A549 (cell line): ENCODE measurements around the gene CD82. TPM values are rescaled to one million over a fixed set of nuclear protein-coding genes. Genes with fewer than 3 reads are reported as not detected.

ENCODE experiments used
- ATAC-seq, 2 experiments: fragments of 200-7000 bp in 1 of 2; fragments of >200 bp in 1 of 2; cut with Nextera tagmentation in 1 of 2; cut with Tn5 transposase in 1 of 2; 3 replicates each; pipeline versions ENCODE4 v1.8.0 to v1.9.1; 2018 to 2020; ENCODE audit warnings: mild to moderate bottlenecking in 1 of 2, moderate library complexity in 1 of 2
- CTCF ChIA-PET: fragments of 300-600 bp; sonication (Branson Sonifier 250); formaldehyde crosslinking; extraction: SDS; loops from one replicate; lab custom pipeline; 2021; ENCODE audit warnings: antibody characterized with exemption, inconsistent platforms; lab: Yijun Ruan, JAX
- POLR2A ChIA-PET: fragments of 350-600 bp; formaldehyde crosslinking; extraction: SDS; loops from one replicate; lab custom pipeline; 2021; ENCODE audit warnings: antibody characterized with exemption, inconsistent platforms; lab: Yijun Ruan, JAX
- DNase-seq, 2 experiments: peaks; one replicate each; pipeline versions ENCODE4 v3.0.0 to v3.0.0-alpha.2; 2011 to 2016; ENCODE audit warnings: low read depth in 1 of 2, low spot score in 1 of 2
- FAIRE-seq: peaks from 2 replicates; lab custom pipeline; 2011; peaks lifted over from hg19 to GRCh38; lab: Jason Lieb, UNC
- H3K27ac ChIP-seq, 2 experiments: fragments of >200 bp; sonication (Bioruptor Twin); formaldehyde crosslinking; 3 replicates each; pipeline ENCODE4 v1.5.1; 2016 to 2017
- H3K4me1 ChIP-seq: fragments of >200 bp; sonication (Bioruptor Twin); formaldehyde crosslinking; 3 replicates; pipeline ENCODE4 v1.6.1; 2016
- H3K4me2 ChIP-seq: fragments of >200 bp; sonication (Bioruptor Twin); formaldehyde crosslinking; 3 replicates; pipeline ENCODE4 v1.6.1; 2016
- H3K4me3 ChIP-seq: fragments of >200 bp; sonication (Bioruptor Twin); formaldehyde crosslinking; 3 replicates; pipeline ENCODE4 v1.5.1; 2016
- H3K9me3 ChIP-seq: fragments of >200 bp; sonication (Bioruptor Twin); formaldehyde crosslinking; 3 replicates; pipeline ENCODE4 v1.6.1; 2016
- BHLHE40 ChIP-seq: IDR thresholded peaks from 2 replicates; pipeline ENCODE4 v1.6.1; 2012; ENCODE audit warnings: low read depth, low read length, inconsistent platforms
- CEBPB ChIP-seq, 2 experiments: fragments of >200 bp in 1 of 2; sonication (Bioruptor Twin) in 1 of 2; formaldehyde crosslinking in 1 of 2; IDR thresholded peaks; 2 replicates each; pipeline ENCODE4 v1.6.1; 2012 to 2016
- EHF ChIP-seq: fragments of 250-450 bp; sonication (Bioruptor Pico); IDR thresholded peaks from 2 replicates; pipeline ENCODE4 v1.5.0; 2020; ENCODE audit warnings: mild to moderate bottlenecking
- EHMT2 ChIP-seq: fragments of 200-600 bp; sonication (generic); IDR thresholded peaks from 2 replicates; pipeline ENCODE4 v1.6.1; 2016; ENCODE audit warnings: antibody characterized with exemption, low read depth, mild to moderate bottlenecking, moderate library complexity
- EP300 ChIP-seq, 2 experiments: fragments of >200 bp; sonication (Bioruptor Twin); formaldehyde crosslinking; IDR thresholded peaks; 2 replicates in 1 of 2; 3 replicates in 1 of 2; pipeline ENCODE4 v1.6.1; 2016 to 2017
- ESRRA ChIP-seq: fragments of 150-350 bp; IDR thresholded peaks from 2 replicates; pipeline ENCODE4 v1.6.1; 2014; ENCODE audit warnings: mild to moderate bottlenecking, low read length, borderline replicate concordance
- FOSB ChIP-seq: fragments of 250-450 bp; sonication (Bioruptor Pico); IDR thresholded peaks from 2 replicates; pipeline ENCODE4 v1.5.0; 2020; ENCODE audit warnings: mild to moderate bottlenecking, moderate library complexity
- FOXS1 ChIP-seq: fragments of 250-450 bp; sonication (Bioruptor Pico); IDR thresholded peaks from 2 replicates; pipeline ENCODE4 v1.5.0; 2020; ENCODE audit warnings: mild to moderate bottlenecking, moderate library complexity
- HDAC2 ChIP-seq: fragments of 200-600 bp; sonication (generic); IDR thresholded peaks from 2 replicates; pipeline ENCODE4 v1.6.1; 2016
- HEYL ChIP-seq: fragments of 250-450 bp; sonication (Bioruptor Pico); IDR thresholded peaks from 2 replicates; pipeline ENCODE4 v1.8.0; 2021; ENCODE audit warnings: mild to moderate bottlenecking, moderate library complexity
- HOXB13 ChIP-seq: fragments of 250-450 bp; sonication (Bioruptor Pico); IDR thresholded peaks from 2 replicates; pipeline ENCODE4 v1.5.0; 2020; ENCODE audit warnings: low read depth, mild to moderate bottlenecking, moderate library complexity
- JUN ChIP-seq, 2 experiments: fragments of >200 bp; sonication (Bioruptor Twin); formaldehyde crosslinking; IDR thresholded peaks; 2 replicates in 1 of 2; 3 replicates in 1 of 2; pipeline ENCODE4 v1.6.1; 2016 to 2017
- KDM5A ChIP-seq: fragments of 200-600 bp; sonication (generic); IDR thresholded peaks from 2 replicates; pipeline ENCODE4 v1.6.1; 2016; ENCODE audit warnings: antibody characterized with exemption, mild to moderate bottlenecking
- MYC ChIP-seq: IDR thresholded peaks from 2 replicates; pipeline ENCODE4 v1.6.1; 2012; ENCODE audit warnings: mild to moderate bottlenecking, inconsistent platforms, low read length, improper control_type of control experiment, borderline replicate concordance
- PHF8 ChIP-seq: fragments of 200-600 bp; sonication (generic); IDR thresholded peaks from 2 replicates; pipeline ENCODE4 v1.6.1; 2016; ENCODE audit warnings: low read depth, mild to moderate bottlenecking, antibody characterized with exemption, moderate library complexity, borderline replicate concordance
- POLR2AphosphoS2 ChIP-seq: conservative IDR thresholded peaks from 2 replicates; pipeline ENCODE4 v1.6.1; 2012; ENCODE audit warnings: low read length, improper control_type of control experiment, inconsistent platforms
- RAD21 ChIP-seq, 2 experiments: fragments of >200 bp in 1 of 2; sonication (Bioruptor Twin) in 1 of 2; formaldehyde crosslinking in 1 of 2; IDR thresholded peaks in 1 of 2; conservative IDR thresholded peaks in 1 of 2; 2 replicates in 1 of 2; 3 replicates in 1 of 2; pipeline ENCODE4 v1.6.1; 2012 to 2018; ENCODE audit warnings: inconsistent platforms in 1 of 2
- SREBF2 ChIP-seq: fragments of 450-650 bp; IDR thresholded peaks from 2 replicates; pipeline ENCODE4 v1.6.1; 2014; ENCODE audit warnings: mild to moderate bottlenecking, moderate library complexity
- TFCP2L1 ChIP-seq: fragments of 250-450 bp; sonication (Bioruptor Pico); IDR thresholded peaks from 2 replicates; pipeline ENCODE4 v1.5.0; 2021; ENCODE audit warnings: mild to moderate bottlenecking
- ZNF302 ChIP-seq: fragments of 250-450 bp; sonication (Bioruptor Pico); IDR thresholded peaks from 2 replicates; pipeline ENCODE4 v1.9.0; 2021; ENCODE audit warnings: inconsistent platforms, mild to moderate bottlenecking, moderate library complexity
- ZSCAN20 ChIP-seq: fragments of 250-450 bp; sonication (Bioruptor Pico); IDR thresholded peaks from 2 replicates; pipeline ENCODE4 v1.8.0; 2022; ENCODE audit warnings: mild to moderate bottlenecking, moderate library complexity
- WGBS: methylation state at CpG from one replicate; pipeline ENCODE4 v1.1.6; 2017; ENCODE audit errors: missing lambda C conversion rate; 5-methylcytosine and 5-hydroxymethylcytosine counted together
- polyA plus RNA-seq, 4 experiments: library from polyadenylated mRNA; depleted of rRNA in 3 of 4; stranded (reverse); fragments of >200 nt; fragmentation: RNase III in 1 of 4; extraction: RNeasy Plus Mini Kit Qiagen cat#74134 plus additional on column Dnase treatment in 1 of 4; gene quantifications; 2 replicates in 3 of 4; 3 replicates in 1 of 4; pipeline ENCODE4 v1.2.3, GENCODE V29; 2011 to 2017
- TF ChIP-seq, protein P1 (sequence below): IDR thresholded peaks from 2 replicates; pipeline ENCODE4 v1.6.1; 2012; ENCODE audit warnings: low read depth, borderline replicate concordance
- TF ChIP-seq, protein P2 (sequence below): fragments of >200 bp; sonication (Bioruptor Twin); formaldehyde crosslinking; IDR thresholded peaks from 3 replicates; pipeline ENCODE4 v1.6.1; 2016
- TF ChIP-seq, protein P3 (sequence below): fragments of >200 bp; sonication (Bioruptor Twin); formaldehyde crosslinking; IDR thresholded peaks from 2 replicates; pipeline ENCODE4 v1.6.1; 2016

The CD82 gene
- polyA plus RNA-seq, 2 of the 4 experiments (the other 2 are of a cell fraction) = 2.8 to 3.2 TPM

DNA sequence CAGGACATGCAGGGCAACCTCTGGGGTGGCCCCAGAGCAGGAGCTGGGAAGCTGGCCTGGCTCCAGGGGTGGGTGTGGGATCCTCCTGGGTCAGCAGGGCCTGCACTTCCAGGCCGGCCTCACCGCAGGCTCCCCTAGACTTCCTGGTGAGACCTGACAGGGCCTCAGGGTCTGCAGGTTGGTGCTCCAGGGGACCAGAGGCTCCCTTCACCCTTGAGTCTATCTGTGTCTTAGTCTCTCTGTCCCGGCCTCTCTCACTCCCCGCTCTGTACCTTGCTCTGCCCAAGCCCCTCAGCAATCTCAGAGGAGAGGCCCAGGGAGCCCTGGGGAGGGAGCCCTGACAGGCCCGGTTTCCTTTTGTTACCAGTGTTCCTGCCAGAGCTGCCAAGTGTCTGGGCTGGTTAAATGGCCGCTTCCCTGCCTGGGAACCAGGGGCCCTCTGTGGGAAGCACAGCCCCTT, 13.9 kb downstream of the CD82 start:
- no peak overlapping the region for H3K4me2 ChIP-seq
- 0 out of 3 replicates have a peak, but pooled peaks cover 3% of the 10 kb centered on the region for H3K4me1 ChIP-seq
- POLR2A ChIA-PET = no interaction called here
- CTCF ChIA-PET = interaction anchor here (0.9 to 3.5 kb wide), 4 partner anchors 12 to 42 kb away, joined by 4 to 16 read pairs (median 8); no protein-coding TSS in a partner anchor
- H3K9me3 ChIP-seq = 0 out of 3 replicates have a peak, but pooled peaks cover 5% of the 10 kb centered on the region
- H3K4me3 ChIP-seq = no peak overlapping the region
- TF ChIP-seq POLR2AphosphoS2 (no peak), CEBPB (IDR thresholded peaks at IDR 0.05) (no peak), TFCP2L1 (no peak), KDM5A (no peak), RAD21 (conservative IDR thresholded peaks at IDR 0.05 in 1 of 2, IDR thresholded peaks at IDR 0.05 in 1 of 2) (no peak), ZNF302 (no peak), EHF (CRISPR knock-in tag) (no peak), JUN (IDR thresholded peaks at IDR 0.05) (no peak), FOSB (CRISPR knock-in tag) (no peak)
- TF ChIP-seq, protein P1, sequence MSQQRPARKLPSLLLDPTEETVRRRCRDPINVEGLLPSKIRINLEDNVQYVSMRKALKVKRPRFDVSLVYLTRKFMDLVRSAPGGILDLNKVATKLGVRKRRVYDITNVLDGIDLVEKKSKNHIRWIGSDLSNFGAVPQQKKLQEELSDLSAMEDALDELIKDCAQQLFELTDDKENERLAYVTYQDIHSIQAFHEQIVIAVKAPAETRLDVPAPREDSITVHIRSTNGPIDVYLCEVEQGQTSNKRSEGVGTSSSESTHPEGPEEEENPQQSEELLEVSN = no peak
- TF ChIP-seq, protein P2, sequence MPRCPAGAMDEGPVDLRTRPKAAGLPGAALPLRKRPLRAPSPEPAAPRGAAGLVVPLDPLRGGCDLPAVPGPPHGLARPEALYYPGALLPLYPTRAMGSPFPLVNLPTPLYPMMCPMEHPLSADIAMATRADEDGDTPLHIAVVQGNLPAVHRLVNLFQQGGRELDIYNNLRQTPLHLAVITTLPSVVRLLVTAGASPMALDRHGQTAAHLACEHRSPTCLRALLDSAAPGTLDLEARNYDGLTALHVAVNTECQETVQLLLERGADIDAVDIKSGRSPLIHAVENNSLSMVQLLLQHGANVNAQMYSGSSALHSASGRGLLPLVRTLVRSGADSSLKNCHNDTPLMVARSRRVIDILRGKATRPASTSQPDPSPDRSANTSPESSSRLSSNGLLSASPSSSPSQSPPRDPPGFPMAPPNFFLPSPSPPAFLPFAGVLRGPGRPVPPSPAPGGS = no peak
- FAIRE-seq = no peak
- WGBS = 52% methylated on average over 4 of the region's 6 CpGs
- no peak for DNase-seq
- no peak; a peak in 1 of 6 replicates for ATAC-seq
- H3K27ac ChIP-seq = no peak overlapping the region; a peak in 1 of 6 replicates

DNA sequence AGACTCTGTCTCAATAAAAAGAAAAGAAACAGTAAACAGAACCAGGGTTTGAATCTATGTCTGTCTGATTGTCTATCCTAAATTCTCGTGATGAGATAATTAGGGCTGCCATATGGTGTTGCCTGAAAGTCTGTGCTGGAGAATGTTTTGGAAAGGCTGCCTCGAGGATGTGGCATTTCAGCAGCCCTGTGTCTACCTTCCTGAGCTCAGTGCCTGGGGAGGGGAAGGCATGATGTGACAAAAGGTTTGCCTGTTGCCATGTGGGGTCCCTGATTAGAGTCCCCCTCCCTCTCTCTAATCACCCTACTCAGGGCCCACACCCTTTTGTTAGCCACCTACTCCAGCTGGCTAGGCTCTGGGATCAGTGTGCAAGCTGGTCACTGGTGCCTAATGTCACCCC, 15.2 kb downstream of the CD82 start:
- no peak for FAIRE-seq
- Histone ChIP-seq H3K4me1 (peaks cover 12% of the 10 kb centered on the region; the same call in 2 of the 3 replicates), H3K4me3 (no peak overlapping the region), H3K9me3 (0 out of 3 replicates have a peak, but pooled peaks cover 5% of the 10 kb centered on the region), H3K27ac (no peak overlapping the region), H3K4me2 (no peak overlapping the region)
- ChIA-PET CTCF (interaction anchor here (0.9 to 2.3 kb wide), 6 partner anchors 11 to 36 kb away, joined by 3 to 9 read pairs (median 4); no protein-coding TSS in a partner anchor), POLR2A (no interaction called here)
- WGBS = 24% methylated on average over 2 of the region's 2 CpGs
- DNase-seq = no peak
- TF ChIP-seq, protein P3, sequence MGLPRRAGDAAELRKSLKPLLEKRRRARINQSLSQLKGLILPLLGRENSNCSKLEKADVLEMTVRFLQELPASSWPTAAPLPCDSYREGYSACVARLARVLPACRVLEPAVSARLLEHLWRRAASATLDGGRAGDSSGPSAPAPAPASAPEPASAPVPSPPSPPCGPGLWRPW = no peak
- no peak for ATAC-seq

DNA sequence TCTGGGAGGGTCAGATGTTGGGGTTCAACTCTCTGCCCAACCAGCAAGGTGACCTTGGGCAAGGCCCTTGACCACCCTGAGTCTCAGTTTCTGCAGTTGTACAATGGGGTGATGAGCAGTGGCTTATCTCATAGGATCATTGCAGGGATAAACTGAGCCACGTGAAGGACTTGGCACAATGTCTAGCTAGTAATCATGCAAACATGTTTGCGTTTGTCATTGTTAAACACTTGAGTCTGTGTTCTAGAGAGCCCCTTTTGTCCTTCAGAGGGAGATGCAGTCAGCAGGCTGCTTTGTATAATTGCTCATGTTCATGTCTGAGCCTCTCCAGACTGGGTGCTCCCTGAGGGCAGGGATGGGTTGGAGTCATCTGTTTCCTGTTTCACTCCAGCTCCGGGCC, 15.8 kb downstream of the CD82 start:
- no peak for ATAC-seq
- Histone ChIP-seq H3K4me3 (no peak overlapping the region), H3K27ac (no peak overlapping the region), H3K4me2 (no peak overlapping the region), H3K4me1 (peaks cover 12% of the 10 kb centered on the region; the same call in 2 of the 3 replicates), H3K9me3 (0 out of 3 replicates have a peak, but pooled peaks cover 5% of the 10 kb centered on the region)
- DNase-seq = no peak
- no peak for TF ChIP-seq HDAC2
- TF ChIP-seq FOXS1 = no peak
- TF ChIP-seq MYC = no peak
- TF ChIP-seq ESRRA = no peak
- TF ChIP-seq BHLHE40 = no peak
- no peak for TF ChIP-seq KDM5A
- TF ChIP-seq, protein P3 = no peak
- TF ChIP-seq ZSCAN20 (CRISPR knock-in tag) = no peak
- no peak for TF ChIP-seq FOSB (CRISPR knock-in tag)
- TF ChIP-seq PHF8 = no peak
- TF ChIP-seq HOXB13 = no peak
- no peak for TF ChIP-seq SREBF2
- no peak for TF ChIP-seq HEYL (CRISPR knock-in tag)
- no peak for TF ChIP-seq EHMT2
- TF ChIP-seq ZNF302 = no peak
- TF ChIP-seq EP300 (IDR thresholded peaks at IDR 0.05) = no peak
- 53% methylated on average over 3 of the region's 3 CpGs for WGBS
- ChIA-PET CTCF (interaction anchor here (0.9 to 2.3 kb wide), 6 partner anchors 11 to 36 kb away, joined by 3 to 9 read pairs (median 4); no protein-coding TSS in a partner anchor), POLR2A (no interaction called here)
- no peak for FAIRE-seq
